ENCODE results near the gene FANCE.
A peak's percentile ranks its signal among the peaks of the same experiment; 100 is the strongest.

FANCE gene

GRCh38 chr6:35486005-35486925 is 34.1 kb downstream of the FANCE start:
- no peak for DNase-seq

- no peak for DNase-seq
Observed at GRCh38 chr6:35487658-35488516, 35.7 kb downstream of the FANCE start.

- no peak for DNase-seq
Observed at GRCh38 chr6:35488517-35488862, 36.4 kb downstream of the FANCE start.

- no peak for DNase-seq
Observed at GRCh38 chr6:35489066-35489465, 36.9 kb downstream of the FANCE start.

- peak; percentile 31 for DNase-seq
Observed at GRCh38 chr6:35489995-35490791, 38.1 kb downstream of the FANCE start.

GRCh38 chr6:35490821-35491557 is 38.9 kb downstream of the FANCE start:
- DNase-seq, result no peak

GRCh38 chr6:35491558-35492257 is 39.6 kb downstream of the FANCE start:
- no peak for DNase-seq

GRCh38 chr6:35492258-35492973 is 40.3 kb downstream of the FANCE start:
- no peak for DNase-seq

GRCh38 chr6:35492974-35493284 is 40.8 kb downstream of the FANCE start:
- DNase-seq, result no peak

GRCh38 chr6:35493307-35493983 is 41.3 kb downstream of the FANCE start:
- no peak for DNase-seq

GRCh38 chr6:35494161-35494563 is 42.0 kb downstream of the FANCE start:
- DNase-seq, result no peak

- DNase-seq, result no peak
Observed at GRCh38 chr6:35495258-35496035, 43.3 kb downstream of the FANCE start.

- no peak for DNase-seq
Observed at GRCh38 chr6:35496036-35496840, 44.1 kb downstream of the FANCE start.

GRCh38 chr6:35496841-35497570 is 44.9 kb downstream of the FANCE start, which contains the start of gene TEAD3:
TEAD3 (minus strand) TSS chr6:35497079.
- no peak for DNase-seq

- no peak for DNase-seq
Observed at GRCh38 chr6:35497571-35498421, 45.7 kb downstream of the FANCE start.

- DNase-seq, result no peak
Observed at GRCh38 chr6:35498422-35499067, 46.4 kb downstream of the FANCE start.

- no peak for DNase-seq
Observed at GRCh38 chr6:35499372-35499771, 47.2 kb downstream of the FANCE start.

Data from NCI-H524 treated with DMSO at 0.1 percent for 48 hours (cell line).